ENCODE measurements around the gene TBC1D8B.

The TBC1D8B gene

DNA sequence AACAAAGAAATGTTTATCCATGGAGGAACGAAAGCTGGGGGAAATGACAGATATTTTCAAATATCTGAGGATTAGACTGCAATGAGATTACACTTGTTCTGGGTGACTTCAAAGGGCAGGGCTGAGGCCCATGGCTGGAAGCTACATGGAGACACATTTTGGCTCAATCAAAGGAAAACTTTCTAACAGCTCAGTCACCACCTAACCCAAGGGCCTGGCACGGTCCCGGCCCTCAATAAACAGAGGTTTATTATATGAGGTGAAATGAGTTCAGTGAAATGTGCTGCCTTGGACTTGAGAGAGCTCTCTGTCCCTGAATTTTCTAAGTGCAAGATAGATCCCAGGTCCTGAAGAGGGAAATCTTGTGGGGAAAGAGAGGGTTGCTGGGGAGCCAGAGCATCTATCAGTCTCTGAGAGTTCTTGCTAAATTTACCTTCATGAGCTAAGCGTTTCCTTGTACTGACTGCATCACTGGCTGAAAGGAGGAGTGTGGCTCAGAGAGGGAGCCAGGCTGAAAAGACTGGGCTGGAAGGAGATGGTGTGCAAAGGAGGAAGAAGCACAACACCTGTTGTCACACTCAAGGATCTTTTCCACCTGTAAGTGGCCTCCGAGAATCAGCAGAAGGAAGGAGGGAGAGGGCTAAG is 102.7 kb downstream of the TBC1D8B start:
- Mint-ChIP-seq H3K4me1 (ENCODE audit: low read depth) (no peaks in the 10 kb centered on the region), H3K4me3 (no peak overlapping the region), H3K27me3 (no peaks in the 10 kb centered on the region), H3K36me3 (no peaks in the 10 kb centered on the region), H3K9me3 (ENCODE audit: low read depth) (no peaks in the 10 kb centered on the region), H3K27ac (no peak overlapping the region)

DNA sequence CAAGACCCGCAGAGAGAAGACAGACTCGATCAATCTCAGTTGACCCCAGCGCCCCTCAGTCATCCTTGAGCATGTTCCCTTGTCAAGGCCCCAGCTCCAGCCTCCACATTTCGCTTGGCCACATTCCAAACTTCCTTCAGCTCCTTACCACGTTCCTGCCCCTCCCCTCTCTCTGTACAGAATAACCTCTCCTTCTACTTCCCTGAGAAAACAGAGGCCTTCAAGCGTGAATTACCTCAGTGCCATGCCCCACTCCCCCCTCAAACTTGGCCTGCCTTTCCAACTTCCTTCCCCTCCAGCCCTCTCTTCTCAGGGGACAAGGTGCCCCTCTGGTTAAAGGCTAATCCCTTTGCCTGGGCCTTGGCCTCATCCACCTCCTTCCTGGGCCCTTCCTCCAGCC is 103.9 kb downstream of the TBC1D8B start:
- Mint-ChIP-seq H3K27ac (no peak overlapping the region), H3K4me3 (no peak overlapping the region), H3K4me1 (ENCODE audit: low read depth) (no peaks in the 10 kb centered on the region), H3K36me3 (no peaks in the 10 kb centered on the region), H3K9me3 (ENCODE audit: low read depth) (no peaks in the 10 kb centered on the region), H3K27me3 (no peaks in the 10 kb centered on the region)

DNA sequence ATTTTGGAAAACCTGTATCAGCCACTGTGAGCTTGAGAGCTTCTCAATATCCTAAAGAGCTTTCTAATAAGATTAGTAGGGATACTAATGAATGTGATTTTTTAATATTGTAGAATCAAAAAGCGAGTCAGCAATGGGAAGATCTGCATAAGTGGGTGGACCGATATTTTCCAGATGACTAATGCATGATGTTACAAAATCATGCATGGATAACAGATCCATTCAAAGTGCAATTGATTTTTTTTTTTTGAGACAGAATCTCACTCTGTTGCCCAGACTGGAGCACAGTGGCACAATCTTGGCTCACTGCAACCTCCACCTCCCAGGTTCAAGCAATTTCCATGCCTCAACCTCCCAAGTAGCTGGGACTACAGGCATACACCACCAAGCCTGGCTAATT is 110.4 kb downstream of the TBC1D8B start:
- Mint-ChIP-seq H3K9me3 (ENCODE audit: low read depth) (no peaks in the 10 kb centered on the region), H3K4me3 (no peak overlapping the region), H3K27ac (no peak overlapping the region), H3K27me3 (no peaks in the 10 kb centered on the region), H3K36me3 (no peaks in the 10 kb centered on the region), H3K4me1 (ENCODE audit: low read depth) (peaks cover 13% of the 10 kb centered on the region)

DNA sequence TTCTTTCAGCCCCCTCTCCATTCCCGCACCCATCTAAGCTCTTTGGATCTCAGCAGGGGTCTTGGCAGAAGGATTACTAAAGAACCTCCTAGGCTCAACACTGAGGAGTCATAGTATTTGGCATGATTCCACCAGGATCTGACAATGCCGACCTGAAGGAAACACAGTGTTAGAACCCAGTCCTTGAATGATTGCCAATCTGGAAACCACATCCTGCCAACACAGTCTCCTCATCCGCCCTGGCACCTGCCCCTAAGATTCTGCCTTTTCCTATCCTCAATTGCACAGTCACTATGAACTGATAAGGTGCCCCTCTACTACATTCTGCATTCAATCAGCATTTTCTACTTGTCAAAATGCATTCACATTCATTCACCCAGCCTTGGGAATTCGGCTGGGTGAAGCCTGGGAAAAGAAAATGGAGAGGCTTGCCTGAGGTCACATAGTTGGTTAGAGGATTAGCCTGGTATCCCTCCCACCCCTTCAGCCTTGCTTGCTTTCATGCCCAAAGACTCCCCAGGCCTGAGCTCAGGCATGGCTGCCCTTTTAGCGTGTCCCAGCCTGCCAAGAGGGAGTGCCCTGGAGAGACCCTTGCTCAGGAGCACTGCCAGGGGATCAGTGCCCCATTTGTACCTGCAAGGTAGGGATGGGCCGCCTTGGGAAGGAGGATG is 115.5 kb downstream of the TBC1D8B start:
- Mint-ChIP-seq H3K4me3 (peak overlapping the region; percentile 3), H3K9me3 (ENCODE audit: low read depth) (no peaks in the 10 kb centered on the region), H3K27ac (no peak overlapping the region), H3K36me3 (no peaks in the 10 kb centered on the region), H3K27me3 (no peaks in the 10 kb centered on the region), H3K4me1 (ENCODE audit: low read depth) (peaks cover 20% of the 10 kb centered on the region)

DNA sequence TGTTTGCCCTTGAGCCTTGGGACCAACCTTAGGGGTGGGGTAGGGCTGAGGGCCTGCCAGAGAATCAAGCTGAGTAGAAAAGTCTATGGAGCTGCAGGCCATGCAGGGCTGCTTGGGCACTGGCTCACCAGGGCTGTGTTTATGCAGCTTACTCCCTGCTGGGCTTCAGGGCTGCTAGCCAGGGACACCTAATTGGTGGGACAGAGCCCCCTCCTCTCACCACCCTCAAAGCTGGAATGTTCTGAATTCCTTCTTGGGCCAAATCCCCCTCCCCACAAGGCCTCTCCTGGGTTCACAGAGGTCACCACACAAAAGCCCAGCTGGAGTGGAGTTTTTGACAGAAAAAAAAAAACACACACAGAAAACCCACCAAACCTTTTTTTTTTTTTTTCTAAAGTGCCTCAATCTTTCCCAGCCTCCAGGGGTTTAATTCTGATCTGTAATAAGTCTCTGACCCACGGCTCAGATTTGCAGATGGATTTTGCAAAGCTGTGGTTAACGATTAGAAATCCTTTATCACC is 117.5 kb downstream of the TBC1D8B start, which contains the start of gene CLDN2:
TSS of gene CLDN2 (plus strand) at position 471 of the 521 bp plus-strand sequence. CDS start 7,827 bp downstream, outside the sequence.
- H3K4me3 Mint-ChIP-seq, result no peak within 1 kb of the TSS
- H3K27me3 Mint-ChIP-seq, result no peaks in the 10 kb centered on the region
- no peaks in the 10 kb centered on the region for H3K36me3 Mint-ChIP-seq
- no peaks in the 10 kb centered on the region for H3K9me3 Mint-ChIP-seq (ENCODE audit: low read depth)
- peaks cover 20% of the 10 kb centered on the region for H3K4me1 Mint-ChIP-seq (ENCODE audit: low read depth)
- no peak within 1 kb of the TSS for H3K27ac Mint-ChIP-seq

DNA sequence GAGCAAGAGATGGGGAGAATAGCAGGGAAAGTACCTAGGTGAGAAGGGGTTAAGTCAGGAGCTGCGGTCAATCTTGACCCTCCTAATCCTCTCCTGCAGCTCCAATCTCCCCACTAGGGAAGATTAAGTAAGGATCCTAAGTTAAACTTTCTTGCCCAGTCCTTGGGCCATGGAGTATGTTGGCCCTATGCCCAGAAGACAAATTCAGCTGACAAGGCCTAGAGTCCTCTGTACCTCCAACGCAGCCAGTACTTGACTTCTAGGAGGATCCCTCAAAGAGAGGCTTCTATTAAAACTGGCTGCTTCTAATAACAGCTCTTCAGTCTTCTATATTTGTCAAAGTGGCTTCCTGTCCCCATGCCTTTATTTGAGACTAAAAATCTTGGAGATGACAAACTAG is 119.2 kb downstream of the TBC1D8B start:
- Mint-ChIP-seq H3K27ac (no peak overlapping the region), H3K27me3 (no peaks in the 10 kb centered on the region), H3K36me3 (no peaks in the 10 kb centered on the region), H3K9me3 (ENCODE audit: low read depth) (no peaks in the 10 kb centered on the region), H3K4me3 (no peak overlapping the region), H3K4me1 (ENCODE audit: low read depth) (peaks cover 16% of the 10 kb centered on the region)
